ENCODE data around the gene SLC39A7. TPM values are rescaled to one million over a fixed set of nuclear protein-coding genes. Genes with fewer than 3 reads are reported as not detected.

SLC39A7 gene
- total and polyA plus RNA-seq, 12 donors = 25.8 to 178 (median 53.1) TPM

GRCh38 chr6:33249732-33250630 is 49.3 kb downstream of the SLC39A7 start:
- ATAC-seq (peak in 5 of 8 donors; percentile 0 to 21 (median 2)), DNase-seq (peak; percentile 17 to 27)
- 12 to 16% methylated on average over 15 of the region's 15 CpGs for WGBS, 2 donors
- Histone ChIP-seq H3K27ac (peak overlapping the region; percentile 82 to 96 (median 92)), H3K36me3 (peaks cover 0 to 42% (median 8%) of the 10 kb centered on the region in 9 donors), H3K27me3 (peaks cover 0 to 9% (median 0%) of the 10 kb centered on the region in 7 donors), H3K4me1 (peaks cover 7 to 33% (median 22%) of the 10 kb centered on the region in 9 donors), H3K9me3 (no peaks in the 10 kb centered on the region), H3K4me3 (peak overlapping the region; percentile 22 to 76 (median 61))
- TF ChIP-seq, protein P1, sequence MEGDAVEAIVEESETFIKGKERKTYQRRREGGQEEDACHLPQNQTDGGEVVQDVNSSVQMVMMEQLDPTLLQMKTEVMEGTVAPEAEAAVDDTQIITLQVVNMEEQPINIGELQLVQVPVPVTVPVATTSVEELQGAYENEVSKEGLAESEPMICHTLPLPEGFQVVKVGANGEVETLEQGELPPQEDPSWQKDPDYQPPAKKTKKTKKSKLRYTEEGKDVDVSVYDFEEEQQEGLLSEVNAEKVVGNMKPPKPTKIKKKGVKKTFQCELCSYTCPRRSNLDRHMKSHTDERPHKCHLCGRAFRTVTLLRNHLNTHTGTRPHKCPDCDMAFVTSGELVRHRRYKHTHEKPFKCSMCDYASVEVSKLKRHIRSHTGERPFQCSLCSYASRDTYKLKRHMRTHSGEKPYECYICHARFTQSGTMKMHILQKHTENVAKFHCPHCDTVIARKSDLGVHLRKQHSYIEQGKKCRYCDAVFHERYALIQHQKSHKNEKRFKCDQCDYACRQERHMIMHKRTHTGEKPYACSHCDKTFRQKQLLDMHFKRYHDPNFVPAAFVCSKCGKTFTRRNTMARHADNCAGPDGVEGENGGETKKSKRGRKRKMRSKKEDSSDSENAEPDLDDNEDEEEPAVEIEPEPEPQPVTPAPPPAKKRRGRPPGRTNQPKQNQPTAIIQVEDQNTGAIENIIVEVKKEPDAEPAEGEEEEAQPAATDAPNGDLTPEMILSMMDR (IDR thresholded peaks at IDR 0.05) = no peak
- intact Hi-C loops (cut with DNase I) = loop anchor here (1.0 to 10.0 kb wide), 18 partner anchors 38 to 356 kb away; partner anchors contain the start of genes RXRB (in 3 of the 10), SLC39A7 (in 3 of the 10), HSD17B8 (in 2 of the 10) and HLA-DOA (in 1 of the 10)

DNA sequence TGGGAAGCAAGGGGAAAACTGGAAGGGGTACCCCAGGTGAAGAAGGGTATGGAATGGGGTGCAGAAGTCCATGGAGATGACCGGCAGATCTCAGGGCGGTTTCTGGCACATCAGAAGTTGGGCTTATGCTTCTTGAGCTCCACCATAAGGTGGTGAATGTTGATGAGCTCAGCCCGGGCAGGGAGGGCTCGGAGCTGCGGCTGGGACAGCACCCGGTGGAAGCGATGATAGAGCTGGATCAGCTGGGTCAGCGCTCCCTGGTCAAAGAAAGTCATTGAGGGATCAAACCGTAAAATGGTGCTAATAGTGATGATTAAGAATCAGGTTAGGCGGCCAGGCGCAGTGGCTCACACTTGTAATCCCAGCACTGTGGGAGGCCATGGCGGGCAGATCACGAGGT is 50.1 kb downstream of the SLC39A7 start:
- Histone ChIP-seq H3K4me3 (no peak overlapping the region), H3K9me3 (no peaks in the 10 kb centered on the region), H3K36me3 (peaks cover 0 to 50% (median 8%) of the 10 kb centered on the region in 9 donors), H3K27me3 (peaks cover 0 to 5% (median 0%) of the 10 kb centered on the region in 7 donors), H3K27ac (peak overlapping the region in 4 of 10 donors; percentile 90 to 96 (median 92)), H3K4me1 (peaks cover 7 to 33% (median 22%) of the 10 kb centered on the region in 9 donors)
- WGBS, 2 donors = 92 to 99% methylated on average over 13 of the region's 13 CpGs
- DNase-seq (no peak), ATAC-seq (no peak)
- TF ChIP-seq, protein P1 (IDR thresholded peaks at IDR 0.05) = no peak
- intact Hi-C loops (cut with DNase I) = no loop called here

GRCh38 chr6:33251395-33252012 is 50.8 kb downstream of the SLC39A7 start:
- ATAC-seq = no peak

GRCh38 chr6:33252759-33253158 is 52.1 kb downstream of the SLC39A7 start:
- Histone ChIP-seq H3K4me1 (peaks cover 7 to 31% (median 22%) of the 10 kb centered on the region in 9 donors), H3K27me3 (no peaks in the 10 kb centered on the region), H3K36me3 (peaks cover 0 to 68% (median 8%) of the 10 kb centered on the region in 9 donors), H3K4me3 (no peak overlapping the region), H3K27ac (no peak overlapping the region), H3K9me3 (peaks cover 0 to 7% (median 0%) of the 10 kb centered on the region in 11 donors)
- TF ChIP-seq, protein P1 (IDR thresholded peaks at IDR 0.05) = no peak
- DNase-seq (no peak), ATAC-seq (no peak)
- intact Hi-C loops (cut with DNase I) = no loop called here

More at GRCh38 chr6:33251395-33252012, 50.8 kb downstream of the SLC39A7 start:
- Histone ChIP-seq H3K36me3 (peaks cover 0 to 56% (median 8%) of the 10 kb centered on the region in 9 donors), H3K27ac (no peak overlapping the region), H3K4me3 (no peak overlapping the region), H3K27me3 (peaks cover 0 to 5% (median 0%) of the 10 kb centered on the region in 7 donors), H3K9me3 (peaks cover 0 to 1% (median 0%) of the 10 kb centered on the region in 11 donors), H3K4me1 (peaks cover 7 to 33% (median 22%) of the 10 kb centered on the region in 9 donors)
- DNase-seq = no peak
- TF ChIP-seq, protein P1 (IDR thresholded peaks at IDR 0.05) = no peak
- 84 to 87% methylated on average over 6 of the region's 6 CpGs for WGBS, 2 donors
- intact Hi-C loops (cut with DNase I) = no loop called here

Measured in heart right ventricle (tissue), 16 donors.